Gastrocnemius medialis (tissue), 4 donors: ENCODE measurements around the gene L1CAM. TPM values are rescaled to one million over a fixed set of nuclear protein-coding genes. Genes with fewer than 3 reads are reported as not detected.

ENCODE experiments used
- ATAC-seq, 2 donors: fragments of 150-250 bp; one replicate each; pipeline ENCODE4 v1.9.1; 2016
- DNase-seq, 2 donors: peaks; one replicate each; pipeline ENCODE4 v3.0.0-alpha.2; 2019
- H3K27ac ChIP-seq, 4 donors: fragments of 200-600 bp; sonication (generic); 1 replicate in 1 of 4; 2 replicates in 3 of 4; pipeline ENCODE4 v1.5.1; 2016 to 2018; ENCODE audit warnings: mild to moderate bottlenecking in 2 of 4, moderate library complexity in 1 of 4
- H3K27me3 ChIP-seq, 3 donors: fragments of 200-600 bp; sonication (generic) in 2 of 3; 1 replicate in 1 of 3; 2 replicates in 2 of 3; pipeline versions ENCODE4 v1.5.1 to v1.6.0; 2016 to 2019; ENCODE audit warnings: mild to moderate bottlenecking in 1 of 3, moderate library complexity in 1 of 3
- H3K36me3 ChIP-seq, 2 donors: fragments of 200-600 bp; sonication (generic) in 1 of 2; one replicate each; pipeline ENCODE4 v1.5.1; 2017 to 2018
- H3K4me1 ChIP-seq, 2 donors: fragments of 200-600 bp; sonication (generic) in 1 of 2; one replicate each; pipeline ENCODE4 v1.5.1; 2016 to 2017; ENCODE audit warnings: mild to moderate bottlenecking in 2 of 2
- H3K4me3 ChIP-seq, 4 donors: fragments of 200-600 bp; sonication (generic) in 3 of 4; 1 replicate in 1 of 4; 2 replicates in 3 of 4; pipeline ENCODE4 v1.5.1; 2016 to 2019; ENCODE audit warnings: mild to moderate bottlenecking in 2 of 4
- H3K9me3 ChIP-seq, 3 donors: fragments of 200-600 bp; sonication (generic) in 2 of 3; 1 replicate in 1 of 3; 2 replicates in 2 of 3; pipeline ENCODE4 v1.5.1; 2016 to 2019
- CTCF ChIP-seq, 5 experiments: fragments of 450-650 bp in 3 of 5; fragments of 200-600 bp in 2 of 5; sonication (generic) in 2 of 5; IDR thresholded peaks in 4 of 5; conservative IDR thresholded peaks in 1 of 5; 1 replicate in 4 of 5; 2 replicates in 1 of 5; pipeline ENCODE4 v1.5.1; 2016 to 2019; ENCODE audit warnings: antibody characterized with exemption in 5 of 5, mild to moderate bottlenecking in 3 of 5, moderate library complexity in 3 of 5
- POLR2A ChIP-seq, 2 donors: fragments of 450-650 bp; IDR thresholded peaks; one replicate each; pipeline ENCODE4 v1.6.1; 2017; ENCODE audit warnings: antibody characterized with exemption in 2 of 2, mild to moderate bottlenecking in 2 of 2, moderate library complexity in 2 of 2
- in situ Hi-C, 4 donors: fragments of 200-750 bp; cut with MboI; loops; one replicate each; pipeline versions ENCODE4 v1.15.0 to v1.8.0; 2017; ENCODE audit warnings: low sequenced_read_pairs in 4 of 4
- intact Hi-C: fragments of 100-400 bp; cut with DNase I; formaldehyde crosslinking; loops from one replicate; pipeline ENCODE4 v1.15.1; 2023; ENCODE audit warnings: low total_unique reads
- total RNA-seq, 4 donors: library from RNA; depleted of rRNA; stranded (reverse); fragments of >200 nt; gene quantifications; one replicate each; pipeline versions ENCODE4 v1.1.0 to v1.2.3, GENCODE V29; 2016

L1CAM gene
- total RNA-seq, 4 donors from 2014 or later, result 0.05 to 0.62 (median 0.48) TPM

- Histone ChIP-seq H3K27me3 (no peaks in the 10 kb centered on the region), H3K27ac (no peak overlapping the region), H3K36me3 (peaks cover 0 to 25% of the 10 kb centered on the region in 2 donors), H3K4me3 (no peak overlapping the region), H3K4me1 (peaks cover 10 to 30% of the 10 kb centered on the region in 2 donors), H3K9me3 (no peaks in the 10 kb centered on the region)
- in situ Hi-C loops (loop anchor here in 1 of 4 donors (25.0 kb wide), 1 partner anchor 144 kb away; the partner anchor contains the start of genes IDH3G, SRPK3 and SSR4), intact Hi-C loops (no loop called here)
- TF ChIP-seq CTCF (IDR thresholded peaks at IDR 0.05 in 4 of 5, conservative IDR thresholded peaks at IDR 0.05 in 1 of 5) (no peak), POLR2A (IDR thresholded peaks at IDR 0.05) (no peak)
- DNase-seq (no peak), ATAC-seq (no peak)
These were observed 45.2 kb upstream of the L1CAM start for GRCh38 chrX:153931151-153931550.

GRCh38 chrX:153930011-153930910 is 44.3 kb upstream of the L1CAM start:
- TF ChIP-seq POLR2A (IDR thresholded peaks at IDR 0.05) (no peak), CTCF (IDR thresholded peaks at IDR 0.05 in 4 of 5, conservative IDR thresholded peaks at IDR 0.05 in 1 of 5) (no peak)
- in situ Hi-C loops, result loop anchor here in 1 of 4 donors (25.0 kb wide), 1 partner anchor 143 kb away; the partner anchor contains the start of genes IDH3G, SRPK3 and SSR4

GRCh38 chrX:153929576-153929975 is 43.6 kb upstream of the L1CAM start:
- intact Hi-C loops, result loop anchor here (5.0 to 10.0 kb wide), 3 partner anchors 118 to 585 kb away; partner anchors contain the start of genes CCNQ and FAM3A
- TF ChIP-seq POLR2A (IDR thresholded peaks at IDR 0.05) (no peak), CTCF (IDR thresholded peaks at IDR 0.05 in 4 of 5, conservative IDR thresholded peaks at IDR 0.05 in 1 of 5) (no peak)
- in situ Hi-C loops, result loop anchor here in 1 of 4 donors (25.0 kb wide), 1 partner anchor 142 kb away; the partner anchor contains the start of genes IDH3G, SRPK3 and SSR4
- Histone ChIP-seq H3K36me3 (peaks cover 0 to 25% of the 10 kb centered on the region in 2 donors), H3K27ac (peak overlapping the region; percentile 80 to 85 (median 83)), H3K9me3 (no peaks in the 10 kb centered on the region), H3K4me1 (peaks cover 10 to 25% of the 10 kb centered on the region in 2 donors), H3K4me3 (no peak overlapping the region), H3K27me3 (no peaks in the 10 kb centered on the region)
- no peak for DNase-seq
- no peak for ATAC-seq

More at GRCh38 chrX:153930011-153930910, 44.3 kb upstream of the L1CAM start:
- H3K27ac ChIP-seq, result peak overlapping the region in 2 of 4 donors; percentile 82 to 84
- no peak overlapping the region for H3K4me3 ChIP-seq
- H3K27me3 ChIP-seq, result no peaks in the 10 kb centered on the region
- H3K9me3 ChIP-seq, result no peaks in the 10 kb centered on the region
- ATAC-seq (no peak), DNase-seq (no peak)
- H3K36me3 ChIP-seq, result peaks cover 0 to 25% of the 10 kb centered on the region in 2 donors
- H3K4me1 ChIP-seq, result peaks cover 10 to 26% of the 10 kb centered on the region in 2 donors
- intact Hi-C loops, result no loop called here

GRCh38 chrX:153928846-153929245 is 42.9 kb upstream of the L1CAM start:
- H3K27ac ChIP-seq, result peak overlapping the region; percentile 80 to 85 (median 83)
- in situ Hi-C loops, result loop anchor here in 1 of 4 donors (25.0 kb wide), 1 partner anchor 142 kb away; the partner anchor contains the start of genes IDH3G, SRPK3 and SSR4
- ATAC-seq, result no peak
- intact Hi-C loops, result loop anchor here (1.0 to 10.0 kb wide), 5 partner anchors 42 to 586 kb away; partner anchors contain the start of genes CCNQ, FAM3A, HCFC1 and IDH3G
- no peaks in the 10 kb centered on the region for H3K27me3 ChIP-seq
- peaks cover 10 to 23% of the 10 kb centered on the region in 2 donors for H3K4me1 ChIP-seq
- H3K9me3 ChIP-seq, result no peaks in the 10 kb centered on the region
- TF ChIP-seq CTCF (IDR thresholded peaks at IDR 0.05 in 4 of 5, conservative IDR thresholded peaks at IDR 0.05 in 1 of 5) (no peak), POLR2A (IDR thresholded peaks at IDR 0.05) (no peak)
- H3K36me3 ChIP-seq, result peaks cover 0 to 25% of the 10 kb centered on the region in 2 donors
- peak in 1 of 2 donors; percentile 47 for DNase-seq
- H3K4me3 ChIP-seq, result peak overlapping the region in 2 of 4 donors; percentile 28 to 39
